ENCODE data around the gene ID1.
"Not testable (repeated sequence)": the region's sequence is repeated elsewhere in the genome, so short reads cannot be mapped to it uniquely, and the experiment has no call there.

The ID1 gene

GRCh38 chr20:31602779-31603441, 2.2 kb upstream of the ID1 start:
- DNase-seq: no peak

DNA sequence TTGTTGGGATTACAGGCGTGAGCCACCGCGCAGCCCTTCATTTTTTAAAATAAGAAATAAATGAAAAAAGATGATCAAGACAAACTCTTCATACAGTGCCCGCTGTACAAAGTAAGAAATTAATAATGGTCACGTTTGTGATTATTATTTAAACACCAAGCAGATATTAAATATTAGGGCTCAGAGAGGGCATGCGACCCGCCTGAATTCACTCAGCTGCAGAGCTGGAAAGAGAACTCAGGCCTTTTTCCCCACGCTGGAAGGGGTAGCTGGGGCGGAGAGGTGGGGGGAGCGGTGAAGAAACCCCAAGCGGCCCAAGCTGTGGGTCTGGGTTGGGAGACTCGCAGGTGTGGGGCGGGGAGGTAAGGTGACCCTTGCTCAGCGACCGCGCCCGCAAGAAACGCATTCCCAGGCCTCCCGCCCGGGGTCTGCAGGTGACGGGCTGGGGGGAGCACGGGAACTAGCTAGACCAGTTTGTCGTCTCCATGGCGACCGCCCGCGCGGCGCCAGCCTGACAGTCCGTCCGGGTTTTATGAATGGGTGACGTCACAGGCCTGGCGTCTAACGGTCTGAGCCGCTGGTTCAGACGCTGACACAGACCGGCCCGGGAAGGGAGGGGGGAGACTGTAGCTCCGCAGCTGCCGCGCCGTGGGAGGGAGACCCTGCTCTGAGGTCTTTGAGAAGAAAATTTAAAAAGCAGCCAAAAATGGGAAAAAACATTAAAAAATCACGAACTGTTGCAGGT, 1.1 kb upstream of the ID1 start:
- DNase-seq: peak; percentile 88

DNA sequence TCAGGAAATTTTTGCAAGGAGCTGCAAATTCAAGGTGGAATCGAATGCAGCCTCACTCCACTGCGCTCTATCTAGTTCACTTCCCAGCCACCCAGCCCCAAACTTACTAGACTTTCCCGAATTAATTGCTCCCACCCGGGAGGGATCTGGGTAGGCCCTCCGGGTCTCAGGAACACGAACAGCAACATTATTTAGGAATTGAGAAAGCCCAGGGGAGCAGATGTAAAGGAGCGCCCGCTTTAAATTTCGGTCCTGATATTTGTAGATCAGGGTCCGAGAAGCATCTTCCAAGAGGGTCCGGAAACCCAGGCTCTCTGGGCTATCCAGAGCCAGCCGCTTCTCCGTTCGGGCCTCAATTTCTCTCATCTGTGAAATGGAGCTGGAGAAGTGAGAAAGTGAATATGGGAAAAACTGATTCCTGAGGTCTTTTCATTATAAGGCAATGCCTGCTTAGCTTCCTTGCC, 490 bp upstream of the ID1 start:
- no peak for DNase-seq

DNA sequence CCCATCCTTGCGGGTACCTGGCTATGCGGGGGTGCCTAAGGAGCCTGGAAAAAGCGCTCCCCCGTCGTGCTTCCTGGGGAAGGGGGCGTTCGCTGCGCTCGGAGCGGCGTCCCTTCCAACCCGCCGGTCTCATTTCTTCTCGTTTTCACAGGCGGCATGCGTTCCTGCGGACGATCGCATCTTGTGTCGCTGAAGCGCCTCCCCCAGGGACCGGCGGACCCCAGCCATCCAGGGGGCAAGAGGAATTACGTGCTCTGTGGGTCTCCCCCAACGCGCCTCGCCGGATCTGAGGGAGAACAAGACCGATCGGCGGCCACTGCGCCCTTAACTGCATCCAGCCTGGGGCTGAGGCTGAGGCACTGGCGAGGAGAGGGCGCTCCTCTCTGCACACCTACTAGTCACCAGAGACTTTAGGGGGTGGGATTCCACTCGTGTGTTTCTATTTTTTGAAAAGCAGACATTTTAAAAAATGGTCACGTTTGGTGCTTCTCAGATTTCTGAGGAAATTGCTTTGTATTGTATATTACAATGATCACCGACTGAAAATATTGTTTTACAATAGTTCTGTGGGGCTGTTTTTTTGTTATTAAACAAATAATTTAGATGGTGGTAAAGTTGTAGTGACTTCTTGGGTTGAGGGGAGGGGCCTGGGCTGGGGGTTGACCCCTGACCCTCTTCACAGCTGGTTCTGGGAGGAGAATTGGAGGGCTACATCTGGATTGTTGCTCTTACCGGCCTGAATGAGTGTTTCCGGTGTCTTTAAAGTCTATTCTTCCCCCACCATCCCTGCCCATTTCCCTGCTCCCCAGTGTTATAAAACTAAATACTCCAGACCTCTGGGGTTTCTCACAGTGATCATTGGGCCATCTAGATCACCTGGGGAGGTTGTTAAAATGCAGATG, 1.1 kb downstream of the ID1 start:
- no peak for DNase-seq

DNA sequence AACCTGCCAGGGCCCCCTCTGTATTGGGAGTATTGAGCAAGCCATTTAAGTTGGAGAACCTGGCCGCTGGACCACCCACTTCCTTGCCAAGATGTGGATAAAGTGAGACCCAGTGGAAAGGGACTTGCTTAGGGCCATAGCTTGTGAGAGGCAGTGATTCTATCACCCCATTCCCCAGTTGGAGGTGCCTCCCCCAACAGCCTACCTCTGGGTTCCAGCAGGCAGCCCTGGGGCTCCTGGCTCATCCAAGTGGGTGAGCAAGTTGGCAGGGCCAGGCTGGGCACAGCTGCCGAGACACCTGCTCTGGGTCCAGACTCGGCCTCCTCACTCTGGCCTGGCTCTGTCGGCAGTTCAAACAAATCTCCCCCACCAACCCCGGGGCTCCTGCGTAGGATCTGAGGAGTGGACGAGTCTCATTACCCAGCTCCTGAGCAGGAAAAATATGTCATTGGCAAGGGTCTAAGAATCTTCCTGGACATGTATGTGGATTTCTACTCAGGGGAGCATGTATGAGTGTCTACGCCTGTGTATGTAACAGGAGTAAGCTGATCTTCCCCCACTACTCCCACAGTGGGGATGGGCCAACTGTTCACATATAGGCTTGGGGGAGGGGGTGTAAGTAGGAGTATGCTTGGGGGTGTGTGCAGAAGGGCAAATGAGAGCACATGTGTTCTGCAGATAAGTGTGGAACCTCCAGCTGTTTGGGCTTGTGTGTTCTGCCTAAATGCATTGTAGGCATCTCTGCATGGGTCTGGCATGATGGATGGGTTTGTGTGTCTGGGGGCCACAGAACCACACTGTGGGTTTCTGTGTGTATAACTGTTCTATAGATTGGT, 1.9 kb downstream of the ID1 start:
- DNase-seq: no peak

DNA sequence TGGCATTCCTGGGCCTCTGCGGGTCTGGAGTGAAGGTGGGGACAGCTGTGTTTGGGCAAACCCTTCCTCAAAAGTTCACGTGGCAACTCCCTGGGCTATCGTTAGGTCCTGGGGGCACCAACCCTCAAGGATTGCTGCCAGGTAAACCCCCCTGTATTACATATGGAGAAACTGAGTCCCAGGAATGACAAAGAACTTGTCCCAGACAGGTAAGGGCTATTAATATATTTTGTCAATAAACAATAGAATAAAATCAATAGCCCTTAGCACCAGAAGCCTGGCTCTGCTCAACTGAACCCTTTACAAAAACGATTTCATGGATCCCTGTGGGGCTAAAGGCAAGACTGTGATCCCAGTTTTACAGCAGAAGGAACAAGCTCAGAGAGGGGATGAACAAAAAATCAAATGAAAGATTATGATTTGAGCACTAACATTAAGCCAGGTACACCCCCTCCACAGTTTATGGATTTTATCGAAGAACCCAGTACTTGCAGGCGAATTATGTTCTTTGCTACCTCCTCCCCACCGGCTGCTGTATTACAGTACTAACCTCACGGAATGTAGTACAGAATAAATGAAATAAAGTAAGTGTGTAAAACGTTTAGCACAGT, 2.7 kb downstream of the ID1 start:
- no peak for DNase-seq

GRCh38 chr20:31608251-31608945, 3.3 kb downstream of the ID1 start:
- peak; percentile 43 for DNase-seq

- not testable (repeated sequence) for DNase-seq
These were observed 7.2 kb downstream of the ID1 start for GRCh38 chr20:31612271-31612640.

GRCh38 chr20:31615416-31615815, 10.3 kb downstream of the ID1 start:
- no peak for DNase-seq

GRCh38 chr20:31617432-31618104, 12.5 kb downstream of the ID1 start:
- DNase-seq: no peak

DNA sequence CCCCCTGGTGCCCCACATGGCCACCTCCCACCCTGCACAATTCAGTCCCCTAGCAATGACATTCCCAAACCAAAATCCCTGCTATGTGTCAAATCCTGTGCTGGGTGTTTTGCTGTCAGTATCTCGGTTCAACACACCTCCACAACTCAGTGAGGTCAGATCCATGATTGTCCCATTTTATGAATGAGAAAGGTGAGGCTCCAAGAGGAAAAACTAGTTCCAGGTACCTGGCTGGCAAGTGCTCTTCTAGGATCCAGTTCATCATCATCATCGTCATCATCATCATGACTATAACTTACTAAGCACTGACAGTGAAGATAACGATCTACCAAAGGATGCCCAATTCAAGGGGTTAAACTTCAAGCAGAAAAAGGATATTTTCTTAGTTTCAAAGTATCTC, 15.2 kb downstream of the ID1 start:
- DNase-seq: no peak

GRCh38 chr20:31623123-31623505, 18.0 kb downstream of the ID1 start:
- DNase-seq: not testable (repeated sequence)

DNA sequence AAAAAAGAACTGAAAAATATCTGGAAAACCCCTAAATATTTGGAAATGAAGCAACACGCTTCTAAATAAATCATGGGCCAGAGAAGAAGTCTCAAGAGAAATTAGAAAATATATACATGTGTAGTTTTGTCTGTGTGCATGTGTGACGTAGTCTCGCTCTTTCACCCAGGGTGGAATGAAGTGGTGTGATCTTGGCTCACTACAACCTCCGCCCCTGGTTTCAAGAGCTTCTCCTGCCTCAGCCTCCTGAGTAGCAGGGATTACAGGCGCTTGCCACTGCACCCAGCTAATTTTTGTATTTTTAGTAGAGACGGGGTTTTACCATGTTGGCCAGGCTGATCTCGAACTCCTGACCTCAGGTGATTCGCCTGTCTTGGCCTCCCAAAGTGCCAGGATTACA, 21.4 kb downstream of the ID1 start:
- not testable (repeated sequence) for DNase-seq

GRCh38 chr20:31628057-31628456, 23.0 kb downstream of the ID1 start:
- not testable (repeated sequence) for DNase-seq

- DNase-seq: no peak
These were observed 25.2 kb downstream of the ID1 start for GRCh38 chr20:31630187-31630790.

GRCh38 chr20:31632548-31633338, 27.7 kb downstream of the ID1 start:
- no peak for DNase-seq

GRCh38 chr20:31633339-31633914, 28.3 kb downstream of the ID1 start:
- DNase-seq: no peak

DNA sequence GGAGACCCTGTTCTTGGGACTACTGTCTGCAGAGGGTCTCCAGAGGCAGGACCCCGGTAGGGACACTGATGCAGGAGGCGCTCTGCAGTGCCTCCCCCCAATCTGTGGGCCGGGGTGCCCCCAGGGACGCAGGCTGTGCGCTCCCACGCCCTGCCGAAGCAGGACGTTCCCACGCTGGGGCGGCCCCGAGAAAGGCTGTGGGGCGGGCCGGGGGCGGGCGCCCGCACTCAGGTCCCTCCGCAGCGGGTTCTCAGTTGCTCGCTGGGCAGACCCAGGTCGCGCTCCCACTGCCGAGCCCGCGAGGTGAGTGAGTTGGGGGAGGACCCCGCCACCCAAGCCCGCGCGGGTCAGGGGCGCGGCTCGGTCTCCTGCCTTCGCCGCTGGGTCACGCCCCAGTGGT, 32.6 kb downstream of the ID1 start, which contains the start of gene COX4I2:
TSS of gene COX4I2 (plus strand) at position 253 of the 400 bp plus-strand sequence. CDS start 1,106 bp downstream, outside the sequence.
- no peak for DNase-seq

GRCh38 chr20:31638317-31638716, 33.2 kb downstream of the ID1 start:
- no peak for DNase-seq

Data from midbrain (tissue), 1 donor.